IPS-NIHi11 (cell line): ENCODE results near the gene DDC.
A peak's percentile ranks its signal among the peaks of the same experiment; 100 is the strongest.

ENCODE experiments used
- DNase-seq: peaks from one replicate; pipeline ENCODE4 v3.0.0; 2012; ENCODE audit warnings: mixed read lengths, low spot score

DDC gene, protein sequence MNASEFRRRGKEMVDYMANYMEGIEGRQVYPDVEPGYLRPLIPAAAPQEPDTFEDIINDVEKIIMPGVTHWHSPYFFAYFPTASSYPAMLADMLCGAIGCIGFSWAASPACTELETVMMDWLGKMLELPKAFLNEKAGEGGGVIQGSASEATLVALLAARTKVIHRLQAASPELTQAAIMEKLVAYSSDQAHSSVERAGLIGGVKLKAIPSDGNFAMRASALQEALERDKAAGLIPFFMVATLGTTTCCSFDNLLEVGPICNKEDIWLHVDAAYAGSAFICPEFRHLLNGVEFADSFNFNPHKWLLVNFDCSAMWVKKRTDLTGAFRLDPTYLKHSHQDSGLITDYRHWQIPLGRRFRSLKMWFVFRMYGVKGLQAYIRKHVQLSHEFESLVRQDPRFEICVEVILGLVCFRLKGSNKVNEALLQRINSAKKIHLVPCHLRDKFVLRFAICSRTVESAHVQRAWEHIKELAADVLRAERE

DNA sequence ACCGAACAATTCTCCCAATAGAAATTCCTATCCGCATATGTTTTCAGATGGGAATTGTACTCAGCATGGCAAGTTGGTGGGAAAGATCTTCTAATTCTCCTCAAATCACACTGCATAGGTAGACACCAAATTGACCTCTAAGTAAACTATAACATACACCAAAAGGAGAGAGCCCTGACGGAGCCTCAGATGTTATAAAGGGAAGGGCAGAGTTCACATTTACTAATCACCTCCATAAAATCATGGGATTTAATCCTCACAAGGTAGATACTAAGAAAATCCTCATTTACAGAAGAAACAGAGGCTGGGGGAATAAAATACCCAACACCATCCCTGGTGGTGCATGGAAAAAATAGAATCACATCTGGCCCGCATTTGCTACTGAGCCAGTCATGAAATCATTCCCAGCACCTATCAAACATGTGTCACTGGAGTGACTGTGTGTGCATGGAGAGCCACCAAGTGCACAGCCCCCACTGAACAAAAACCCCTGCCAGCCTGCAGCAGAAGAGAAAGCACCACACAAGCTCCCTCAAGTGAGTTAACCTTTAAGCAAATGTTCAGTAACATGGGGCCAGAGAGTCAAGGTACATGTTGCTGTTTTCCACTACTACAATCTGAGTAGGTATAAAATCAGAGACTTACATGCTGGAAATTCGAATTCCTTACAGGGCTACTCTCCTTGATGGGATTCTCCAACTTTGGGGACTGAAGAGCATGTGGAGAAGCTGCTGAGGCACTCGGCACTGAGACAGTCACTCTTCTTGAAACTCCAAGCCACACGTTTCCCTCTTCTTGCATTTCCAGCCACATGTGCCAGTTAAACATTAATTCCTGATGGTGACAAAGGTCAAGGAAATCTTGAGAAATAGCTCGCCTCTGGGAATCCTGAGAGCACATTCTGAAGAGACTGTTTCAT, at the start of gene DDC:
Gene DDC, minus strand, starts transcription at position 766 of the 919 bp plus-strand sequence. CDS start 21,320 bp downstream, outside the sequence.
- DNase-seq = no peak

DNA sequence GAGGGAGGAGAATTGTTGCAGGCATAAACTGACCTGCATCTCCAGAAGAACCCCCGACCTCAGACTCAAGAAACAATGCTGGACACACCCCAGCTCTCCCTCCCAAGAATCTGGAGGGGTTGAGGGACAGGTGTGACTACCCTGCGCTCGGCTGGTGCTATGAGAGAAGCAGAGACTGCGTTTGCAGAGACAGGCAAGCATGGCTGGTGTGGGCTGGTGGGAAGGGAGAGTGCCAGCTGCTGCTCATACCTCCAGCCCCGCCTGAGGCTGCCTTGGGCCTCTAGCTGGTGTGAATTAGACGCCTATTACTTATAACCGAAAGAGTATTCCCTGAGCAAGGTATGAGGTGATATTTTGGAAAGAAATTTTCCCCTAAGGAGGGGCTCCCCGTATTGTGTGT, 48.3 kb upstream of the DDC start:
- no peak for DNase-seq

DNA sequence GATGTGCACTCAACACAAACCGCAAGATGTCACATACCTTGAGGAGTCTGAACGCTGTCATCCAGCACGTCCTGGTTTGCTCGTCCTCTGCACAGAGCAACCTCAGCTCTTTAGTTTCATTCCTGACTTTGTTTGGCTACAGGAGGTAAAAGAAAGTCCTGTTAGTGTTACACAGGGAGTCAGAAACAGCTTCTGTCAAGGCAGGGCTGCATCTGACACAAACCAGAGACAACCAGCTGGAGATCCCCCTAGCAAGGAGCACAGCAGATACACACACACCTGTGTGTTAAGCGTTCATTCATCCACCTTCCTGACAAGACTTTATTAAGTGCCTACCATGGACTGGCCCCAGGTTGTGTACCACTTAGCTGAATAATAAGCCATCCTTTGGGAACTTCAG, 47.5 kb upstream of the DDC start:
- DNase-seq = no peak

DNA sequence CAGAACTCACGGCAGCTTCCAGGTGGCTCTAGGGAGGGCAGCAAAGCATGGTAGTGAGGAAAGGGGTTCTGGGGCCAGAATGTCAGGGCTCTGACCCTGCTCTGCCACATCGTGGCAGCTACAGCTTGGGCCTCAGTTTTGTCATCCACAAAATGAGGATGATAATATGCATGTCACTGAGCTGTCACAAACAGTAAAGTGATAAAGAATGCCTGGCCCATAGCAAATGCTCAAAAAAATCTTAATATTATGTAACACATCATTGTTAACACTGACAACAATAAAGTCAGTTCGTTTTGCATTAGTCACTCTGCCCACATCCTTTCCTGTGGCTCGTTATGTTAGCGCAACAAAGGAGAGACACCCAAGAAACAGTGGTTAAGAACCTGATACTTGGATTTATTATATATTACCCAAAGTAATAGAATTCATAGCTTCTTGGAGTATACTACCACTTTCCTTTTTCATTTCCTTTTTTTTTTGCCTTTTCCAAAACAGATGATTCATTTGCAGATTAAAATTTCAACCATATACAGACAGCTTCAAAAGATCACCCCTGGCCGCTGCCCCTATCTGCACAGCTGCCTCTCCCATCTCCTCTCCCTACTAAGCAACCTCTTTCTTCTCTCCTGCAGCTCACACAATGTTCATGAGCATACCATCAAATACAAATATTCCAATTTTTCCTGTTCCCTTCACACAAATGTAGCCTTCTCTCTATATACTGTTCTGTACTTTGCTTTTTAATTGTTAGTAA, 45.5 kb upstream of the DDC start:
- no peak for DNase-seq

DNA sequence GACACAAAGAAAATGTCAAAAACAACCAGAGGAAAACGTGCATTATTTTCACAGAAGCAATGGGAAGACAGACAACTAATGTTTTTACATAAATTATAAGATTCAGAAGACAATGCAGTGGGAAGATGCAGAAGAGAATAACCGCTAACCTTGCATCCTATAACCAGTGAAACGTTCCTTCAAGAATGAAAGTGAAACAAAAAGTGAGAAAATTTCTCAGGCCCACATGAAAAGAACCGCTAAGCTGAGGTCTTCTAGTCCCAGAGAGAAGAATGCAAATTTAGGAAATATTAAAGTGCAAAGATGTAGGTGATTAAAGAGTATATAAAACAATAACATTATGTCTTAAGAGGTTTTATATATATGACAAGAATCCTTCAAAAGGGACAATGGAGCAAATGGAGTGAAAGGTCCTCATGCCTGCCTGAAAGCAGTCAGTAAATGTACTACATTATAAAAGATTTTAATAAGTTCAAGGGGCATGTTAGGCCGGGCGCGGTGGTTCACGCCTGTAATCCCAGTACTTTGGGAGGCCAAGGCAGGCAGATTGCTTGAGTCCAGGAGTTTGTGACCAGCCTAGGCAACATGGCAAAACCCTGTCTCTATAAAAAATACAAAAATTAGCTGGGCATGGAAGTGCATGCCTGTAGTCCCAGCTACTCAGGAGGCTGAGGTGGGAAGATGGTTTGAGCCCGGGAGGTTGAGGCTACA, 43.1 kb upstream of the DDC start:
- DNase-seq = no peak

DNA sequence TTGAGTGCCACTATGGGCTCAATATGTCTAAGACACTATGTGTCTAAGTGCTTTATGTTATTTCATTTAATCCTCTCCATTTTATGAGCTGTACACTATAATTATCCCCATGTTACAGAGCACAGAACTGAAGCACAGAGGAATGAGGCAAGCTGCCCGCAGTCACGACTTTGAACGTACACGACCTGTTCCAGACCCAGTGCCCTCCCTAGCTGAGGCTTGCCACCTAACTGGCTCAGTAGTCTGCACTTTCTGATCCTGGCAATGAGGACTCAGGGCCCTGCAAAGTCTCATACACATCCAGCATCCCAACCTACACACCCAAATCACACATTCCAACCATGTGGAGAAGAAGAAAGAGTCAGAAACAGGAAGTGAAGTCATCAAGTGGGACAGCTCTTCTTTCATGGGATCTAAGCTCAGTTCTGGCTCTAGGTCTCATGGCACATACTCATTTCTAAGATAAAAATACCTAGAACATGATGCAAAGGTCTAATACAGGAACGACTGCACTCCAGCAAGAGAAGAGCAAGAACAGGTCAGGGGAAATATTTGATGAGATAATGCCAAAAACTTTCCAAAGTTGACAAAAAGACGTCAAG, 42.4 kb upstream of the DDC start:
- DNase-seq = no peak

DNA sequence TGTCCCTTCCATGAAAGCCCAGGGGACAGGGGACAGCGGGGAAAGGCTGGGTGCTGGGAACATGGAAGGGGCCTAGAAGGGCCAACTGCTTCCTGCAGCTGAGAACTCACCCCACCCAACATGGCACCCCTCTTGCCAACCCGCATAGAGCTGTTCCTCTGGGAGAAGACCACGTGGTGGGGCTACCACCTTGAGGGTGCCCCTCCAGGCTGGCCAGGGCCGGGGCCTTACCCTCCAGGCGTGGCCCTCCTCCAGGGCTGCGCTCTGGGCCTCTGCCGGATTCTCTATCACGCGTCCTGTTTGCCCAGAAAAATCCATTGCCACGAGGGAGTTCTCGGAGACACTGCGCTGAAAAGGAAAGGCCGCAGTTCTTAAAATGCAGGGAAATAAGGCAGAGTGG, 39.9 kb upstream of the DDC start:
- no peak for DNase-seq

DNA sequence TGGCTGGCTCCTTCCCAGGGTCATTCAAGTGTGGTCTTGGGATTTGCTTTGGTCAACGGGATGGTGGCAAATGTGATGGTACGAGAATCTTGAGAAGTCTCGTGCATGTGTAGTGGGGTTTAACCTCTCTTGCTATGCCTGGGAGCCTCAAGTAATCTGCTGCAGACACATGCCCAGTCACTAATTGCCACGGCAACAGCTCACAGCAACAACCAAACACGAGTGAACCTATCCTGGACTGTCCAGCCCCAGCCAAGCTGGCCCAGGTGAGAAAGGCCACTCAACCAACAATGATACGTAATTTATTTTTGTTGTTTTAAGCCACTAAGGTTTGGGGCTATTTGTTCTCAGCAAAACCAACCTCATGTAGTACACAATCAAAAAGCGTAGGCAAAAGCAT, 38.1 kb upstream of the DDC start:
- DNase-seq = no peak

DNA sequence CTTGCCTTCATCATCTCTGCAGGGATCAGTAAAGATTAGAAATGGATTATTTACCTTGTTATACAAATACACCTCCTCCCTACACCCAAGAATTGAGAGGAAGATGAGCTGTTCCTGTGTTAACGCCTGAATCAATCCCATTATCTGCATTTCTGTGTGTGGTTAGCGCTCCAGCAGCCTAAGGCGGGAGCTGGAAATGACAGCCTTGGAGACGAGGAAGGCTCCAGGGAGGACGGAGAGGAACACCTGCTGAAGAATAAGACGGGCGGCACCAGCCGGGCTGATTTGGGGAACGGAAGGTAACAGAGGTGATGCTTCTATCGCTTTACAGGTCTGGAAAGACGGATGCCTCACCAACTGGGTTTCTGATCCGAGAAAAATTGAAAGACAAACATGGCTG, 34.2 kb upstream of the DDC start:
- no peak for DNase-seq

DNA sequence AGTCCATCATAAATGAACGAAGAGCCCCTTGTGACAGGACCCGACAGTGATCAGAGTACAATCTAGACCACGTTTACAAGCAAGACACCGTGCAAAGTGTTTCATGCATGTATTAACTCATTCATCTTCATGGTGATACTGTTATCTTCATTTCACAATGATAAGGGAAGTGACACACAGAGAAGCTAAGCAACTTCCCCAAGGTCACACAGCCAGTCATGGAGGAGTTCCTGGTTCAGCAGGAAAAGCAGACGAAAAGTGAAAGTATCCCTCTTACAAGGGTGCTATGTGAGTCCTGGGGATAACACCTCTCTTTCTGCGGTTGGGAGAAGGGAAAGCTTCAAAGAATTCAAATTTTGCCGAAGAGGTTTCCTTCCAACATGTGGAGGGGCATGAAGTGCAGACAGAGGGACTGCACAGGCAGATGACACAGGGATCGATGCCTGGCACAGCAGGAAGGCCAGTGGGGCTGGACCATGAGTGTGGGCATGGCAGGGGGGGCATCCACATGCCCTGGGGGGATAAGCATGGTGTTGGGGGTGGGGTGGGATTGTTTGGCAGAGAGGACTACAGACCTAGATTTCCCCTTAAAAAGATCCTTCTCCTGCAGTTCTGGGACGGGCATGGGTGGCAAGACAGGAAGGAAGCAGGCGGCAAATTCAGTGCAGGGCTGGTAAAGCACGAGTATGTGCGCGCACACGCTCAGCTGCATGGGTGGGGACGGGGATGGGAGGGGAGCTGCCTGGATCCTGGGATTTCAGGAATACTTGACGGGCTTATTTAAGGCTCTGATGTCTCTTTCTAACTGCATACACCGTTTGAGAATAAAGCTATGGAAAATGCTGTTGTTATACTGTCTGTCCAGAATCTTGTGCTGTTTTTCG, 33.5 kb upstream of the DDC start:
- DNase-seq = no peak

DNA sequence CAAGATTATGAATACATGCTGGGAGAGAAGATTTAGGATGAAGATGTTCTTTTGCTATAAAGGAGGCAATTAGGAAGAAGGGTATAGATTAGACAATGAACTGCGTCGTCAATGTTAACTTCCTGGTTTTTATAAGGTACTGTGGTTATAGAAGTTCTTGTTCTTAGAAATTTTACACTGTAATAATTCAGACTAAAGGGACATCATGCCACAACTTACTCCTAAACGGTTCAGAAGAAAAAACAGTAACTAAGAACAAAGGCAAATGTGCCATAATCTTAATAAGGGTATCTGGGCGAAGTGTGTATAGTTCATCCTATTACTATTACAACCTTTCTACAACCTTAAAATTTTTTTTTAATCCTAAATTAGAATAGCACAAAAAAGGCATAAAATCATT, 31.3 kb upstream of the DDC start:
- no peak for DNase-seq

DNA sequence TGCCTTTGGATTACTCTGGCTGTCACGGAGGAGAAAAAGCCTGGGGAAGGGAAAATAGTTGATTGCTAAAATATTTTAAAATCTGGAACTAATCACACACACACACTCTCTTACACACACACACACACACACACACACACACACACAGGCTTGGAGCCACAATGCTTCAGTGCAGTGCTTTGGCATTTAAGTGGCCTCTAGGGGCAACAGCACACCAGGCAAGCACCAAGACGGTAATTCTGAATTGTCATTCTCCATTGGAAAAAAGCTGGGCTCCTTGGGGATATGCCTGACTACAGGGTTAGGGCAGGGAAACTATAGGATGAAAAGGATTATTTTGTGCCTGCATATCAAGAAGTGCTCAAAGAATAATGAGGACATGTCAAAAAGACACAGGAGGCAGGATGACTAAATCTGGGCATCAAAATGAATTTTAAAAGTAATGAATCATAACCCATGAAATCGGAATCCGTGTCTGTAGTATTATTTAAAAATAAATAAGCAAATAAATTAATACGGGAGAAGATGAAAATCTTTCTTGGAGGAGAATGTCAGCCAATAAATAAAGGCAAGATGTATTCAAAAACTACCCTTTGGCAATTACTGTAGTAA, 30.4 kb upstream of the DDC start:
- DNase-seq = peak; percentile 56

DNA sequence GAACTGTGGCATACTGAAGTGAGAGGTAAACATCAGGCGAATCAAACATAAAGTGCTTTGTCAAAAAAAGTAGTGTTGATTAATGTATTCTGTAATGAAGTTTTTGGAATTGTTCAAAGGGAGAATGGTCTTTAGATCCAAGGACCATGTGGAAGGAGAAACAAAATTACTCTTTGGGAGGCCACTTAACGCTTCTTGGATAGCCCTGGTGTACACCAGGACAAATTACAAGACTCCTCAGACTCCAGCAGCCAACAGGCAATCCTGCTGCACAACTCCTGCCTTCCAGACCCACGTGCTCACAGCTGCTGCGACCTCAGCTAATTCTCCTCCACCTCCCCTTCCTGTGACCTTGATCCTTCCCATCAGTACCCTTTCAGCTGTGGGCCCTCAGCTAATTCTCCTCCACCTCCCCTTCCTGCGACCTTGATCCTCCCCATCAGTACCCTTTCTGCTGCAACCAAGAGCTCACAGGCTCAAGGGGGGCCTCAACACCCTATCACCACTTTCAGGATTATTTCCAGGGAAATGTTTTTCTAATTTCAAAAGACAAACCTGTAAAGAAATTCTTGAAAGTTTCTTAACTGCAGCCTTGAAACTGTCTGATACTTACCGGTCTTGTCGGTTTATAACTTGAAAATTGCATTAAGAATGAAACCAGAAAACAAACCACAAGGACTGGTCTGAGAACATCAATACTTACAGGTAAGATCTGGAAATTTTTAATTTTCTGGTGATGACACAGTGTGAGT, 29.7 kb upstream of the DDC start:
- no peak for DNase-seq

DNA sequence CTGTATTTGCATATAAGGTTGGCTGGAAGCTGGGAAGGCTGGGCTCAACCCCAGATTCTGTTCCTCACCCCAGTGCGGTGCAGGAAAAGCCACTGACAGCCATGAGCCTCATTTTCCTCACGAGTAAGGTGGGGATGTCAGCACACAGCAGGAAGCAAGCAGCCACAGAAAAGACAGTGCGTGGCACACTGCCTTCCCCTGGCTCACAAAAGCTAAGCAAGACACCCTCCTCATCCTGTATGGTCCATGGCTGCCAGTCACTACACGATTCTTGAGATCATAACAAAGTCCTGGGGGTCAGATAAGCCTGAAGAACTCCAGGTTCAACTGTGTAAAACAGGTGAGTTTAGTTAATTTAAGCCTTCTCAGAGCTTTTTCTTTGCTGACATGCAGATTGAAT, 28.9 kb upstream of the DDC start:
- no peak for DNase-seq

DNA sequence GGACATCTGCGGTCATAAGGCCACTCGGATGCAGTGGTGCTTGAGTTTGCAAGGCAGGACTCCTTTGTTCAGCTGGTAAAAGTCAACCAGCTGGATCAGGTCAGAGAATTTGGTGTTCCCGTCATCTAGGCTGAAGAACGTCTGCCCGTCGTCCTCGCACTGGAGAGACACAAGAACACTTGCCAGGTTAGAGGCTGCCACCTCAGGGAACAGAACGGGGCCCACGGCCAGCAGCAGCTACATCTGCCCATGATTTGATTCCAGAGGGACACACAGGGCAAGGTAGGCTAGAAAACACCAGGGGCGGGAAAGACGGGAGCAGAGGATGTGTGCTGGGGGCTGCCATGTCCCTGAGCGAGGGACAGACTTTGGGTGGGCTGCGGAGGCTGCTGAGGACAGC, 27.7 kb upstream of the DDC start:
- DNase-seq = no peak

DNA sequence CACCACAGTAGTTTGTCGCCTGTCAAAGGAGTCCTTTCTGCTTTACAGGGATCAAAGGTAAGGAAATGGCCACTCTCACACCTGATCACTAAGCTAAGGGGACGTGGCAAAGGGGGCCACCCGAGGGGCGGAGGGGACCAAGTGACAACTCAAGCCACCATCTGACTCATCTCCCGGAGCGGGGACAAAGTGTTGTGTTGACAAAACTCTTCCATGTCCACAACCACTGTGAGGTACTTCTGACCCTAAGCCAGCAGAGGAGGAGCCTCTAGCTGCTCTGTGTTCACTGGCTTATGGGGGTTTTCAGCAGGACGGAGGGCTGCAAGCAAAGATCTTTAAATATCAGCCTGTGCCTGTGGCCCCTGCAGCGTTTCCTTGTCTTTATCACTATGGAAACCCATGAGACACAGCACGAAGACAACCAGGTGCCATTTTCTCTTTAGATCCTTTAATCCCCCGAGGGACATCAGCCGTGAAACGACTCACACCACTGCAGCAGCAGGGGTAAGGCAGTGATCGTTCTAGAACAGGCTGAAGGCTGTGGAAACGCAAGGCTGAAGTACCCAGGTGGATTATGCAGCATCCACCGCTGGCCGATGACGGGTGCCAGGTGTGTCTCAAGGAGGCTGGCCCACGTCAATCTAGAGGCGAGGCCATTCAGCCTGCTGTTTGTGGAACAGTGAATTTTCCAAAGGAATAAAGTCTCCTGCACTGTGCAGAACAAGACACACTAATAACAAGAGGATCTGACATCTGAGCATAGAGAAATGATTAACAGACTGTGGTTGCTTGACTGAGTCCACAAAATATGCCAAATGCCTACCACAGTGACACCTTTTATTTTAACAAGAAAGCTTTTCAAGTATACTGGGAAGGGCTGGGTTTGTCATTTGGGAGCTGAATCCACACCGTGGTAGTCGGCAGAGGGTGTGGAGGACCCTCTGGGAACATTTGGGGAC, 26.6 kb upstream of the DDC start:
- no peak for DNase-seq

DNA sequence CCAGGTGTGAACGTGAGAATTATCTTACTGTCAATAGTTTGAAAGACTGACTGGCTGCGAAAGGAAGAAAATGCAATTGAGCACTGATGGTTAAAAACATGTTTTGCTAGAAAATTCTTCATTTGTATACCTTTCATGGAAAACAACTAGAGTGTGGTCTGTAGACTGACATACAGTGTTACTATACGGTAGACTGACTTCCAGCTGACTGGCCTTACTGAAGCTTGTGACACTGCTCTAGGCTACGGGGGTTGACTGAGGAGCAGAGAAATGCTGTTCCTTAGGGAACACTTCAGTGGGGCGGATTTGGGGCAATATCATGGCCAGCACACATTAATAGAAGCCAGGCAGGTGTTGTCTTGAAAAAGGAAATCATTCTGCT, 25.9 kb upstream of the DDC start:
- no peak for DNase-seq

DNA sequence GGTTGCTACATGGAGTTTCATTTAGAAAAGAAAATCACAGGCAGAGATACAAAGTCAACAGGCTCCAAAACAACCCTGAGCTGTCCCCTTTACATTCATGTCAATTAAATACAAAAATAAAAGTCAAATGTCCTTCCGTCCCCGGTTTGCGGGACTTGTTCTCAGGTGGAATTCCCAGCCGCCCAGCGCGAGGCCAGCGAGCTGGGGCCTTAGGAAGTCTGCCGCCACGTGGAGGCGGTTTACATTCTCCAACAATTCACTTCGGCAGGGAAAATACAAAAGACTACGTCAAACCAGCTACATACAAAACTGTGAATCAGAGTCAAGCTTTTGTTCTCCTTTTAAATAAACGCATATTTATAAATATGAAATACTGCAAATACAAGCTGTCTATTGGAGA, 25.3 kb upstream of the DDC start:
- no peak for DNase-seq
